HK-2 (cell line): ENCODE data around the gene FBN1.

ENCODE experiments used
- DNase-seq: peaks from one replicate; pipeline ENCODE4 v3.0.0-alpha.2; 2018; ENCODE audit not compliant: unreplicated experiment

FBN1 gene

DNA sequence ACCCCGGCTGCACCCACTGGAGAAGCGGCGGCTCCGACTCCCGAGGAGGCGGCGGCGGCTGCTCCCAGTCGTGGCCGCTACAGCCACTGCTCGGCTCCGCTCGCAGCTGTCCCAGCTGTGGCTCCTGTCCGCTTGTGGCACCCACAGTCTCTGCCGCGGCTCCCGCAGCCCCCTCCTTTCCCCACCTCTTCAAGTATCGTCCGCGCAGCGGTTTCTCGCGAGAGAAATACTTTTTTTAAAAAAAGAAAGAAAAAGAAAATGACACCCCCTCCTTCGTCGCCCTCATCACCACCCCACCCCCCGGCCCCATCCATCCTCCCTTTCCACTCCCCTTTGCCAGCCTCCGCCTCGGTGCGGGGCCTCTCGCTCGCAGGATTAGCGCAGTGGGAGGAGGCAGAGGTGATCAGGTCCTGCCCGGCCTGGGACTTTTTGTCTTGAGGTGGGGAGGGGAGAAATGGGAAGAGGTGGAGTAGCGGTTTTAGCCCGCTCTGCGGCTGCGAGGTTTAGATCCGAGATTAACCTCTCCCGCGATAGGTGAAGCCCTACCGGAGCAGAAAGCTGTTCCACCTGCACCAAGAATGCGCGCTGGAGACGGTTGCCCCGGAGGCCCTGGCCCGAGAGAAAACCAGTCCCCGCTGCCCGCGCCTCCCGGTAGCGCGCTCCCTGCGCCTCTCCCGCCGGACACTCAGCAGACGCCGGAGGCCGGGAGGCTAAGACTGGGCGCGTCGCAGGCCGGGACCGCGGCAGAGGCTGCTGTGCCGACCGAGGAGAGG lies at the start of gene FBN1:
TSS of gene FBN1 (minus strand) at position 152 of the 773 bp plus-strand sequence. CDS start 940 bp downstream, outside the sequence.
- peak; percentile 63 for DNase-seq

DNA sequence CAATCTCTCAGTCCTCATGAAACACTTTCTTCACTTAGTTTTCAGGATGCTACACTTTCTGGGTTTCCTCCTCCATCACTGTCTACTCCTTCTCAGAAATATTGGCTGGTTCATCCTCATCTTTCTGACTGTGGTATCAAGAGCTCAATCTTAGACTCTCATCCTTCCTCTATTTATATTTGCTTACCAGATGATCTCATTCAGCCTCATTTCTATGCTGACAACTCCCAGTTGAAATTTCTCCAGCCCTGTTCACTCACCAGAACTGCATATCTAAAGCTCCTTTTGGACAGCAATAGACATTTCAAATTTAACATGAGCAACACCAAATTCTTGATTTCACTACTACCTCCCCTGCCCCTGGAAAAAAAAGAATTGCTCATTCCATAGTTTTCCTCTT lies 48.0 kb upstream of the FBN1 start:
- DNase-seq, result no peak

DNA sequence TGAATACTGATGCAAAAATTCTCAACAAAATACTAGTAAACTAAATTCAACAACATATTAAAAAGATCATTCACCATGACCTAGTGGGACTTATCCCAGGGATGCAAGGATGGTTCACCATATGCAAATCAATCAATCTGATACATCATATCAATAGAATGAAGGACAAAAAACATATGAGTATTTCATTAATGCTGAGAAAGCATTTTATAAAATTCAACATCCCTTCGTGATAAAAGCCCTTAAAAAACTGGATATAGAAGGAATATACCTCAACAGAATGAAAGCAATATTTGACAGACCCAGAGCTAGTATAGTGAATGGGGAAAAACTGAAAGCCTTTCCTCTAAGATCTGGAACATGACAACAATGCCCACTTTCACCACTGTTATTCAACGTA lies 43.0 kb upstream of the FBN1 start:
- no peak for DNase-seq

DNA sequence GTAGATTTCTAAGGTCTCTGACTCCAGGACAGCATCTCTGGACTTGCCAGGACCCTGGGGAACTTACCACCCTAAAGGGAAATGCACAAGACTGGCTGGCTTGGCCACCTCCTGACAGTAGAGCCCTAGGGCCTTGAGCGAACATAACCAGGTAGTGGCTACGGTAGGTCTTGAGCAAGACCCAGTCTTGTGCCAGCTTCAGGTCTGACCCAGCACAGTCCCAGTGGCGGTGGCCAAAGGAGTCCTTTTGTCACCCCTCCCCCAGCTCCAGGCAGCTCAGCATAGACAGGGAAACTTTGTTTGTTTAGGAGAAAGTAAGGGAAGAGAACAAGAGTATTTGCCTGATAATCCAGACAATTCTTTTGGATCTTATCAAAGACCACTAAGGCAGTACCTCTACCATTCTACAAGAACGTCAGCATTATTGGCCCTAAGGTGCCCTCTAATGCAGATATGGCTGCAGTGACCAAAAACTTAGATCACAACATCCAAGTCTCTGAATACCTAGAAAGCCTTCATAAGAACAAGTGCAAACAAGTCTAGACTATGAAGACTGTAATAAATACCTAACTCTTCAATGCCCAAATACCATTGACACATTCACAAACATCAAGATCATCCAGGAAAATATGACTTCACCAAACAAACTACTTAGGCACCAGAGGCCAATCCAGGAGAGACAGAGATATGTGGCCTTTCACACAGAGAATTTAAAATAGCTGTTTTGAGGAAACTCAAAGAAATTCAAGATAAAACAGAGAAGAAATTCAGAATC lies 38.7 kb upstream of the FBN1 start:
- no peak for DNase-seq

DNA sequence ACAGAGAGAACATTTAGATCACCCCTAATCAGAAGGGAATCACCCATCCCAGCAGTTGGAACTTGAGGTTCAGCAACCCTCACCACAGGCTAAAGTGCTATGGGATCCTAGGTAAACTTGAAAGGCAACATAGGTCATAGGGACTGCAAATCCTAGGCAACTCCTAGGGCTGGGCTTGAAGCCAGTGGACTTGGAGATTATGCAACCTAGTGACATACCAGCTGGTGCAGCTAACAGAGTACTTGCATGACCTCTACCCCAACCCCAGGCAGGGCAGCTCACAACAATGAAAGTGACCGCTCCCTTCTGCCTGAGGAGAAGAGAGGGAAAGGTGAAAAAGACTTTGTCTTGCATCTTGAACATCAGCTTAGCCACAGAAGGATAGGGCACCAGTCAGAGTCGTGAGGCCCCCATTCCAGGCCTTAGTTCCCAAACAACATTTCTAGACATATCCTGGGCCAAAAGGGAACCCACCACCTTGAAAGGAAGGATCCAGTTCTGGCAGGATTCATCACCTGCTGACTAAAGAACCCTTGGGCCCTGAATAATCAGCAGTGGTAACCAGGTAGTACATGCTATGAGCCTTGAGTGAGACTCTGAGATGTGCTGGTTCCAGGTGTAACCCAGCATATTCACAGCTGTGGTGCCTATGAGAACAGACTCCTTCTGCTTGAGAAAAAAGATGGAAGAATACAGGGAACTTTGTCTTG lies 37.6 kb upstream of the FBN1 start:
- DNase-seq, result no peak

DNA sequence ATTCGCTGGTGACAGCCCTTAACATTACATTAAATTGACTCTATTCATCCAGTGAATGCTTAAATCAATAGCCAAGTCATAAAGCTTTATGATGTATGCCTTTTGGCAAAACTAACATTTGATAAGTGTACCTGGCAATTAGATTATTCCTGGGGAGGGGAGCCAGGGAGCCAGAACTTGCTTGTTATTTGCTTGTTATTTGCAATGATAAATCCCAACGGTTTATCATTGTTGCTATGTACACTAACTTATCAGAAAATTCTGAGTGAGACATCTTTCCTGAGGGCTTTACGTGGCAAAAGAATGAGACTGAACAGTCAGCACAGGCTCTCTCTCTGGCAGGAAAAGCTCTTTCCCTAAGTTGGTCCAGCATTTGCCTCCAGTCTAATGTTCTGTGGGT lies 35.8 kb upstream of the FBN1 start:
- no peak for DNase-seq

DNA sequence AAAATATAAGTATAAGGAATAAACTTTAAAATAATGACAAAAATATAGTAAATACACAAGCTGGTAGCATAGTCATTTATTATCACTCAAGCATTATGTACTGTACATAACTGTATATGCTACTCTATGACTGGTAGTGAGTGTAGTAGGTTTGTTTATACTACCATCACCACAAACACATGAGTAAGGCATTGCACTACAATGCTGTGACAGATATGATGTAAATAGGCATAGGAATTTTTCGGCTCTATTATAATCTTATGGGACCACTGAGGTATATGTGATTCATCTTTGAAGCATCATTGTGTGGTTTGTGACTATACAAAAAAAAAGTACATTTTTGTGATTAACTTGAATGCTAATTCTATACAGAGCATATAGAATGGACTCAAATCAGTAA lies 35.3 kb upstream of the FBN1 start:
- no peak for DNase-seq

DNA sequence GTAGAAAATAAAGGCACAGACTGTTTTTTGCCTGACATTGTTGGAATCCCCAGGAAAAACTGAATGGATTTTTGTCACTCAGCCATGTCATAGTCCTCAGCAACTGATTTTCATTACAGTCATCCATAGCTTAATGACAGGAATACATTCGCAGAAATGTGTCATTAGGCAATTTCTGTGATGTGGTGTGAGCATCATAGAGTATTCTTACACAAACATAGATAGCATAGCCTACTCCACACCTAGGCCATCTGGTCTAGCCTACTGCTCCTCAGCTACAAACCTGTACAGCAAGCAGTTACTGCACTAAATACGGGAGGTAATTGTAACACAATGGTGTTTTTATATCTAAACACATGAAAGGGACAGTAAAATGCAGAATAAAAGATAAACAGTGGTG lies 34.4 kb upstream of the FBN1 start:
- DNase-seq, result no peak

DNA sequence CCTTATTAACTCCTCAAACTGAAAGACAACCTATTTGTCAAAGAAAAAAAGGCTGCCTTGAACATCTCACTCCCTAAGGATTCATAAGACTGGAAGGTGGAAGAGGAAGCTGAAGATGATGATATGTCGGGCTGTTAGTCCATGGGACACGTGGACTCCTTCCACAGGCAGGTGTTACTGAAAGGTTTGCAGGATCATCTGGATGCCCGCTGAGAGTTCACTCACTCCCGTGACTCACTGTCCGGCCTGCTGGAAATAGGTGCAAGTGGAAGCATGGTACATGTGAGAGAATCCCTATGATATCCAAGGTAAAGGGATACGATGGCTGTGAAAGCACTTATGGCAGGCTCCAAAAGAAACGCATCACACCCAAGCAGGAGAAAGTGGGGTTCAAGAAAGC lies 33.3 kb upstream of the FBN1 start:
- DNase-seq, result no peak

DNA sequence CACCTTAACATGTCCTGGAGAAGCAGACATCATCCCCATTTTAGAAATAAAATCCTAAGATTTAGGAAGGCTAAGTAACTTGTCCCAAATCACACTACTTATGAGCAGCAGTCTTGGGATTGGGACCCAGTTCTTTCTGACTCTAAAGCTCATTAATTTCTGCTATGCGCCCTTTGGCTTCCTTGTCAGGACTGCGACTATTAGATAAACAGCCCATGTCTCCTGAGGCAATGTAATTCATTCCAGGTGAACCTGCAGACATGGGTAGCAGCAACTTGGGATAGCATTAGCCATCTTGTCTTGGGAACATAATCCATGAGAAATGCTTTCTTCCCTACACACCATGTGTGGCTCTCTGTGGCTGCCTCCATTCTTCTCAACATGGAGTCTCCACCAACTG lies 32.3 kb upstream of the FBN1 start:
- no peak for DNase-seq

DNA sequence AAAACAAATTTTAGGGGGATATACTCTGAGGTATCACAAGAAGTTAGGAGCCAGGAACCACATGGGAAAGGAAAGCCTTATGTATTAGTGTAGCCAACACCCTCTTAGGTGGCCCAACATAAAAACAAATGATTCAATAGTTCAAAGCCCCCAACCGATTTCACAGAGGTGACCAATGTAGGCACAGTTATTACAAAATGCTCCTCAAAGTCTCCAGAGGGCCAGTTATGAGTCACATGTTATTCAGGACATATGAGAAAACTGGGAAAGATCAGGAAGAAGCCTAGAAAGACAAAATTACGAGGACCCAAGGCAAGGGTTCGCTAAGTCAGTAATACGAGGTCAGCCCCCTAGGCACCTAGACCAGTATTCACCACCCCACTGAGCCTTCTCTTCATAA lies 29.9 kb upstream of the FBN1 start:
- no peak for DNase-seq

DNA sequence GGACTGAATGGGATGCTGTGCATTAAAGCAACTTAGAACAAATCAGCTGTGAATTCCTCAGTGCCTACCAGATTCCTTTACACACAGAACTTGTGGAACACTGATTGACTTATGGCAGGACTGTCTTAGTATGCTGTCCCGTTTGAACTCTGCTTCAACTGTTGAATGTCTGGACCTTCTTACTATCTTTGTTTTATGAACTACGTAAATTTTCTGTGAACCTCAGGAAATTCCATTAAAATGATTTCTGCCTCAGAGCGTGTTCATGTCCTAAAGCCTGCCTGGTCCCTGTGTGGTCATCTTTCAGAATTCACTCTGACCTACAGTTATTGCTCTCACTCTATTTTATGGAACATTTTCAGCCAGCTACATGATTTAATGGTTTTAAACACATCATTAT lies 29.4 kb upstream of the FBN1 start:
- DNase-seq, result no peak

DNA sequence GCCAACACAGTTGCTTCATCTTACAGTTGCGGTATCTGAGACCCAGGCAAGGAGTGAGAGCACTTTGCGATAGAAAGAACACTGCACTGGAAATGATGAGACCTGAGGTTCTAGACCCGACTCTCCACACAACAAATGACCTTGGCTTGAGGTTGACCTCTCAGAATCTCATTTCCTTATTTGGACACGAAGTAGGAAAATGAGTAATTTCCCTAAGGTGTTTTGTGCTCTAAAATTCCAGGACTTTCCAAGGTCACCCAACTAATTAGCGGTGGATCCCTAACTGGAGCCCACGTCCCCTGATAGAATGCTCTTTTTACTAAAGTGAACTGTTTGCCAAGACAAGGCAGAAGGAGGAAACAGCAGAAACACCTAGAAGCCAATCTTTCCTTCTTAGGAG lies 26.7 kb upstream of the FBN1 start:
- no peak for DNase-seq

DNA sequence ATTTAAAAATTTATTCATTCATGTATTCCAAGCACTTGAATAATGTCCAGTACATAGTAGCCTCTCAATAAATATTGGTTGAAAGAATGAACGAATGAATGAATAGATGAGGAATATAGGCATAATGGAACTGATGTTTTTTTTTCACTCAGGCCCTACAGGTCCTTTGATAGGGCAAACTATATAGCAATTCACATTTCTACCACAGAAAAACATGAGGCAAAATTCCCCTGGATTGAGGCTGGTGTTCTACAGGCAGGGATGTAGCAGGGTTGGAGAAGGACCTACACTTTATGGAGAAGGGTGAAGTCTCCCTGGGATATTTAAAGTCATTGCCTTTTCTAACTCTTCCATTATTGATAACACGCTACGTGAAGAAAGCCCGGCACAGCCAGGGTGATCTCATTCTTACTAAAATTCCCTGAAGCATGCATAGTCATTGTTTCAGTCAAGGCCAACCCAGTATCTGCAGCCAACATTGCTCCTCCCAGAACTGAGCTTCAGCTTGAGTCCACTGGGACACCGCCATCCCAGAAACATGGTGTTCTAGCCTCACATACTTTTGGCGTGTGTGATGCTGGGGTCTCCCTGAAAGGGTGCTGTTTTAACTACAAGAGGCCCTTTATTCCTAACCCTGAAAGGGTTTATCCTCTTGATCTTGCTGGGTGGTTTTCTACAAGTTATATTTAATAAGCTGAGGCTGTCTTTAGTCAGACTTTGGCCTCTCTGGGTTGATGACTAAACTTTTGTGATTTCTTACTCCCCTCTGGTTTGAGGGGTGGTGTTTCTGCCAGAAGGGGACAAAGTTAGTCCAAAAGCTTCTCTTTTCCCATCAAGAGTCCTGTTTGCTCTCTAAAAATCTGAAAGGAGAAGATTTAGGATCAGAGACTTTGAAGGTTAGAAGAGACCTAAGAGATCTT lies 25.9 kb upstream of the FBN1 start:
- DNase-seq, result no peak

DNA sequence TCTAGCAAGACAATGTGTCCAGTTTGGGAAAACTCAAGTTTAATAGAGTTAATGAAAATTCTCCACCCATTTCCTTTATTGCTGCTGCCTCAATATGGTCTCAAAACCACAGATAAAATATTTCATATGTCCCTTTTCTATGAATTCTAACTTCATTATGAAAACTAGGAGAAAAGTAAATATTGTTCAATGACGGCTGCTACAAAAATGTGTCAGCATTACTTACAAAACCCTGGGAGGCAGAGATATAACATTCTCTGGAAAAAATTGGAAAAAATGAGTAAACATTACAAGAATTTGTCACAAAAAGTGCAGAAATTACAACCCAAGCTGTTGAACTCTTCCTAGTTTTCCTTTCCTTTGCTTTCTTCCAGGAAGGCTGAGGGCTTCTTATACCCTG lies 22.2 kb upstream of the FBN1 start:
- no peak for DNase-seq

DNA sequence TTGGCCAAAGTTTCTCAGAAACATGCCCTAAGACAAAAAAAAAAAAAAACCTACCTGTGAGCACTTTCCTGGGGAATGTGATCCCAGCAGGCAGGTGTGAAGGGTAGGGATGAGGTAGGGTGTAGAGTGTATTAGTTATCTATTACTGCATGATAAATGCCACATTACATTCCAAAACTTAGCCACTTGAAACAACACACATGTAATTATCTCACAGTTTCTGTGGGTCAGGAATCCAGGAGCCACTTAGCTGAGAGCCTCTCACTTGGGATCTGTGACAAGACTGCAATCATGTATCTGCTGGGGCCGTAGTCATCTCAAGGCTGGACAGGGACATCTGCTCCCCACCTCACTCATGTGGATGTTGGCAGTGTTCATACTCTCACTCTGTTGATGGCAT lies 18.9 kb upstream of the FBN1 start:
- DNase-seq, result no peak

DNA sequence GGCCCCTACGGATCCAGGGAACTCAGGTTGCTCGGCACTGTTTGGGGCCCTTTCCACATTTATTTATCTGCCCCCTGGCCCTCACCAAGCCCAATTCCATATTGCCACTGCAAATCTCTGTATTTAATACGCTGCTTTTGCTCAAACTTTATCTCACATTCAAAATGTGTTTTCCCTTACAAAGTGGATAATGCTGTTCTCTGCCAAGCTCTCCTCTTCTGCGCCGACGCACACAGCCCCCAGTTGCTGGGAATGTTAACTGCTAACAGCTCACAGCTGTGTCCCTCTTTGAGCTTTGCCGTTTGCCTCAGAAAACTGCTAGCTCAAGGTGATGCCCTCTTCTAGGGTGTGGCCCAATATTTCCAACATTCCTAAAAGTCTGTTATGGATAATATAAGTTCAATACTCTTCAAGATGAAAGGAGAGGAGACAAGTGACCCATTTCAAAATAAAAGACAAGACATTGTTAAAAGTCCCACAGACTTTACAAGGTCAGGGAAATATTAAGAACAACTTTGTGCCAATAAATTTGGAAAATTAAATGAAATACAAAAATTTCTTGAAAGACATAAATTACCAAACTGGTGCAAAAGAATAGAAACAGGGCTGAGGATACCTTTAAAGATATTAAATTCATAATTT lies 12.6 kb upstream of the FBN1 start:
- no peak for DNase-seq

DNA sequence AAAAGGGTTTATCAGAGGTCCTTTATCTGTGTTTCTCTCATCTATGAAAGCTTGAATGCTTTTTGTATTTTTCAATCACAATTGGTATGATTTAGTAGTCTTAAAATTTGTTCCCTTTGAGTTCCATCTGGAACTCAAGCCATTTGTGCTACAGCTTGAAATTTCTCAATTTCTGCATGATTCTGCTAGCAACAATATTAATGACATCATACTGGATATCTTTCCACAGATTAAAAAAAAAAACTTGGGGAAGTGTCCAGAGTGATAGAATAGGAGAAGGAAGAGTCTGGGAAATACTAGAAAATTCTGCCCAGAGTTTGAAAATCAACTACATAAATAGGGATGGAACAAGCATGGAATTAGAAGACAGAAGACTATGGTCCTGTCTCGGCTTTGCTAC lies 9.3 kb upstream of the FBN1 start:
- DNase-seq, result no peak

DNA sequence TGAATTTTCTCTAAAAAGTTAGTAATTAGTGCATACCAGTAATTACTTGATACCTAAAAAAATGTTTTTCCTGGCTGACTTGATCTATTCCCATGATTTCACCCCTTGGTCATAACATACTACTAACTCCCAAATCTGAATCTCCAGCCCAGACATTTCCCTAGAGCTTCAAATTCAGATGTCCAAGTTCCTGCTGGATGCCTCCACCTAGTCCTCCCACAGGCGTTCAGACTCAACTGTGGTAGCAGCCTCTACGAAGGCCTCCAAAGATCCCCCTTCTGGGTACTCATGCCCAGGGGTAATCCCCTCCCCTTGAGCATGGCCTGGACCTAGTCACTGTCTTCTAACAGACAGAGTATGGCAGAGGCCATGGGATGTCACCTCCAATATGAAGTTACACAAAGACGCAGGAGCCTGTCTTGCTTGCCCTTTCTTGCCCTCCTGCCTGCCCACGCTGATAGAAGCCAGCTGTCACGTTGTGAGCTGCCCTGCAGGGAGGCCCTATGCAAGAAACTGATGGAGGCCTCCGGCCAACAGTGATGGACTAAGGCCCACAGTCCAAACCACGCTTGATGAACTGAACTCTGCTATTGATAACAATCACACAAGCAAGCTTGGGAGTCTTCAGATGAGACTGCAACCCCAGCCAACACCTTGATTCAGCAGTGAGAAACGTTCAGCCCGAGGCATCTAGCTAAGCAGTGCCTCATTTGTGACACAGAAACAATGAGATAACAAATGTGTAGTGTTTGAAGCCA lies 8.6 kb upstream of the FBN1 start:
- DNase-seq, result no peak

DNA sequence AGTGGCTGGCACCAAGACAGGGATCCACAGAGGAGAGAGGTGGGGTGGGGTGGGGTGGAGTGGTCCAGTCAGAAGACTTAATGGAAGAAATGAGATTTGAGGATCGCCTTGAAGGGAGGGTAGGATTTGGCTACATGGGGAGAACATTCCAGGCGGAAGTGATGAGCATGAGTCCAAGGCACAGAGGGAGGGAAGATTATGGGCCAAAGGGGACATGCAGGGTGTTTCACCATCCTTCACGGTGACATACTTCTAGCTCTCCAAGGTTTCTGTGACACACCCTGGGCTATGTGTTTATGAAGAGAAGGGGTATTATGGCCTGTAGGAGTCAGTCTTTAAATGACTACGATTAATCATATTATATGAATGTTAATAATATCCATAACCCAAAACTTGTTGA lies 7.7 kb upstream of the FBN1 start:
- DNase-seq, result no peak
